NCI-H128 (cell line): Measurements from ENCODE around the gene CEP63.

Source experiments
- DNase-seq: peaks from one replicate; lab custom pipeline; 2025; ENCODE audit not compliant: unreplicated experiment; lab: John Stamatoyannopoulos, UW

The CEP63 gene

GRCh38 chr3:134485718-134486576, at the start of gene CEP63, which contains the start of gene ANAPC13:
Gene CEP63 (plus strand): TSS chr3:134486057. CDS start chr3:134495321, 9,264 bp downstream.
Gene ANAPC13 (minus strand): TSS chr3:134485985. CDS start chr3:134482904, 3,081 bp downstream.
- peak; percentile 97 for DNase-seq

GRCh38 chr3:134437211-134437752, 48.6 kb upstream of the CEP63 start:
- no peak for DNase-seq

GRCh38 chr3:134441321-134441720, 44.5 kb upstream of the CEP63 start:
- no peak for DNase-seq

GRCh38 chr3:134441821-134442220, 44.0 kb upstream of the CEP63 start:
- no peak for DNase-seq

- DNase-seq = no peak
Measured at GRCh38 chr3:134445095-134445494, 40.8 kb upstream of the CEP63 start.

GRCh38 chr3:134445636-134446035, 40.2 kb upstream of the CEP63 start:
- DNase-seq = no peak

GRCh38 chr3:134446800-134447199, 39.1 kb upstream of the CEP63 start:
- DNase-seq = no peak

- DNase-seq = no peak
Measured at GRCh38 chr3:134447351-134447750, 38.5 kb upstream of the CEP63 start.

GRCh38 chr3:134448664-134449063, 37.2 kb upstream of the CEP63 start:
- DNase-seq = no peak

- DNase-seq = no peak
Measured at GRCh38 chr3:134449277-134449676, 36.6 kb upstream of the CEP63 start.

GRCh38 chr3:134449951-134450350, 35.9 kb upstream of the CEP63 start:
- no peak for DNase-seq

GRCh38 chr3:134453631-134454030, 32.2 kb upstream of the CEP63 start:
- no peak for DNase-seq

- no peak for DNase-seq
Measured at GRCh38 chr3:134457376-134458074, 28.3 kb upstream of the CEP63 start.

GRCh38 chr3:134458406-134458945, 27.4 kb upstream of the CEP63 start:
- DNase-seq = no peak

GRCh38 chr3:134459562-134459961, 26.3 kb upstream of the CEP63 start:
- DNase-seq = no peak

- DNase-seq = no peak
Measured at GRCh38 chr3:134460965-134461364, 24.9 kb upstream of the CEP63 start.

GRCh38 chr3:134462331-134462941, 23.4 kb upstream of the CEP63 start:
- no peak for DNase-seq

GRCh38 chr3:134463676-134464063, 22.2 kb upstream of the CEP63 start:
- no peak for DNase-seq

- no peak for DNase-seq
Measured at GRCh38 chr3:134464064-134464688, 21.7 kb upstream of the CEP63 start.

- DNase-seq = no peak
Measured at GRCh38 chr3:134464689-134465365, 21.0 kb upstream of the CEP63 start.
